SJCRH30 (cell line): ENCODE data around the gene PRKCE. TPM values are rescaled to one million over a fixed set of nuclear protein-coding genes. Genes with fewer than 3 reads are reported as not detected.
A peak's percentile ranks its signal among the peaks of the same experiment; 100 is the strongest.

Experiments
- DNase-seq, 2 experiments: peaks; one replicate each; pipeline ENCODE4 v3.0.0-alpha.2; 2015 to 2020
- H3K27ac ChIP-seq: fragments of 250-450 bp; sonication (Bioruptor Pico); 2 replicates; pipeline ENCODE4 v1.5.1; 2020; ENCODE audit warnings: mild to moderate bottlenecking, moderate library complexity
- H3K27me3 ChIP-seq: fragments of 250-450 bp; sonication (Bioruptor Pico); 2 replicates; pipeline ENCODE4 v1.5.1; 2020; ENCODE audit warnings: mild to moderate bottlenecking, moderate library complexity
- H3K36me3 ChIP-seq: fragments of 250-450 bp; sonication (Bioruptor Pico); 2 replicates; pipeline ENCODE4 v1.5.1; 2020; ENCODE audit warnings: mild to moderate bottlenecking, moderate library complexity
- H3K4me1 ChIP-seq: fragments of 250-450 bp; sonication (Bioruptor Pico); 2 replicates; pipeline ENCODE4 v1.5.1; 2020; ENCODE audit warnings: mild to moderate bottlenecking, moderate library complexity
- H3K4me3 ChIP-seq: fragments of 250-450 bp; sonication (Bioruptor Pico); 2 replicates; pipeline ENCODE4 v1.5.1; 2020; ENCODE audit warnings: mild to moderate bottlenecking, moderate library complexity
- H3K9me3 ChIP-seq: fragments of 250-450 bp; sonication (Bioruptor Pico); replicated peaks from 2 replicates; pipeline ENCODE4 v1.5.1; 2020; ENCODE audit warnings: mild to moderate bottlenecking, moderate library complexity
- total RNA-seq: library from RNA; depleted of rRNA; stranded (reverse); fragments of >200 nt; shearing (Covaris generic); gene quantifications from 2 replicates; pipeline ENCODE4 v1.2.3, GENCODE V29; 2014

PRKCE gene
- total RNA-seq, 1 experiment from 2014 or later = 11.9 TPM

- no peak for DNase-seq
- Histone ChIP-seq H3K27me3 (no peaks in the 10 kb centered on the region), H3K9me3 (no peaks in the 10 kb centered on the region), H3K36me3 (no peaks in the 10 kb centered on the region), H3K27ac (no peak overlapping the region), H3K4me1 (peaks cover 33% of the 10 kb centered on the region), H3K4me3 (no peak overlapping the region)
These were observed 272.2 kb downstream of the PRKCE start for GRCh38 chr2:45923701-45924100.

- no peak overlapping the region for H3K27ac ChIP-seq
- H3K9me3 ChIP-seq = no peaks in the 10 kb centered on the region
- H3K36me3 ChIP-seq = no peaks in the 10 kb centered on the region
- H3K4me1 ChIP-seq = peaks cover 20% of the 10 kb centered on the region
- no peak for DNase-seq
- H3K4me3 ChIP-seq = no peak overlapping the region
- H3K27me3 ChIP-seq = no peaks in the 10 kb centered on the region
These were observed 273.6 kb downstream of the PRKCE start for GRCh38 chr2:45925026-45925425.

DNA sequence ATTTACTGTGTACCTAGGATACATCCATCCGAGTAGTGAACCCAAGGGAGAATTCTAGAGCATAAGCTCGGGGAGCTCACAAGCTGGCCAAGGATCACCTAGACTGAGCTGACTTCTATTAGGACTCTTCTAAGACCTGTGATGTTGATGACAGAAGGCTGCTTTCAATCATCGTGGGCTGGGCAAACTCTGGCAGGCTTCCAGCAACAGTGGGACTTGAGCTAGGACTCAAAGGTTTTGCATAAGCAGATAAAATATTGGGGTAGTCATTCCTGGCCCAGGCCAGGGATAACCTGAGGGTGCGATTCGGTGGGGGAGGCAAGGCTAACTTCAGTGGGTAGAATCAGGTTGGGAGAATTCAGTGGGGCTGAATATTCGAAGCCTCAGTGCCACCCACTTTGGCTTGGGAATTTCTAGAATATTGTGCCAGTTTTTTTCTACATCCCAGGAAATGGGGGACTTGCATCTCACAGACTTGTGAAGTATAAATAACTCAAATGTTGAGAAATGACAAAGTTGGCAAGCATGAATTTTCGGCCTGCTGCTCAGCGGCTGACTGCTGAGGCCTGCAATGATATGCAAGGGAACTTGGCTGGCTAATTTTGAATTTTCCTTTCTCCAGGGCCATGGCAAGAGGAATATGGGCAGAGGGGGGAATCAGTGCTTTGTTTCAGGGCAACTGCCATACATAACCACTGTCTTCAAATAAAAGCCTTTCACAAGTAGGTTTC is 274.3 kb downstream of the PRKCE start:
- peaks cover 23% of the 10 kb centered on the region for H3K4me1 ChIP-seq
- no peaks in the 10 kb centered on the region for H3K9me3 ChIP-seq
- H3K36me3 ChIP-seq = no peaks in the 10 kb centered on the region
- H3K27ac ChIP-seq = no peak overlapping the region
- H3K4me3 ChIP-seq = no peak overlapping the region
- no peak for DNase-seq
- H3K27me3 ChIP-seq = no peaks in the 10 kb centered on the region

DNA sequence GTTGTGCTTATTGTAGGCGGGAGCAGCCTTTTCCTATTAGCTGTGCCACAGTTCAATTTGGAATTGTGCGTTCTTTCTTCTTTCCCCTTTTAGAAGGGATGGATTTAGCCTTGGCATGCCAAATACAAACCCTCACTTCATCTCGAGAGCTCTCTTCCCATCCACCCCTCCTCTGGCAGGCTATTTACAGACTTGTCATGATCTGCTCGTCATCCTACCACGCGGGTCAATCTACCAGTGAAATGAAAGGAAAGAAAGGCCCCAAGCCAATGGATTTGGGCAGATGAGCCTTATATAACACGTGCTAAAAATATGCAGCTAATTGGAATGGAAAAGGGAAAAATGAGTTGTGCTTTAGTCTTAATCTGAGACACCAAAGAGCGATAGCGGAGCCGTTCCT is 277.5 kb downstream of the PRKCE start:
- Histone ChIP-seq H3K27me3 (no peaks in the 10 kb centered on the region), H3K4me1 (peaks cover 13% of the 10 kb centered on the region), H3K36me3 (no peaks in the 10 kb centered on the region), H3K9me3 (no peaks in the 10 kb centered on the region), H3K27ac (no peak overlapping the region), H3K4me3 (no peak overlapping the region)
- no peak for DNase-seq

DNA sequence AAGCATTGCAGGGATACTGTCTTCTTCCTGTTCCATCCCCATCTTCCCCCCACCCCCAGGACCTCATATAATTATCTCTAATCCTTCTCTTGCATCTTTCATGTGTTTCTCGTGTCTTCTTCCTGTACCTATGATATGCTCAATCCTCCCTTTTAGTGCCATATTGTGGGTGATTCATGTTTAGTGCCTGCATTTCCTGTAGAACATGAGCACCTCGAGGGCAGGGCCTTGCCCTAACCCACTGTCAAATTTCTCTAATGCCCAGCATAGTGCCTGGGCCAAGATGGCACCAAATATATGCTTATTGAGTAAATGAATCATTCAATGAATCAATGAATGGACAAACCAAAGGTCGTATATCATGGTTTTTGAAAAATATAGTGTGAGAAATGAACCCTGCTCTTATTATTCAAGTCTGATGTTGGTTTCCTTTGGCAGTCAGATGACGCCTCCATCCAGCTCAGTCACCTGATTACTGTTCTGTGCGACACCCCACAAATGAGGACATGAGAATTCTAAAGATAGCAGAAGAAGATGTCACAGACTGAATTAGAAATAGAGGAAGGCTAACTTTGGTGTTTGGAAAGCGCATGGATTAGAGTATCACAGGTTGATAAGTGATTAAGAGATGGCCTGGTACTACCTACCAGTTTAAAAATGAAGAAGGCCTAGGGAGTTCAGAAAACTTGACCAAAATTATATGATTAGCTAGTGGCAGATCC is 278.4 kb downstream of the PRKCE start:
- no peaks in the 10 kb centered on the region for H3K27me3 ChIP-seq
- H3K4me3 ChIP-seq = no peak overlapping the region
- no peaks in the 10 kb centered on the region for H3K36me3 ChIP-seq
- no peak for DNase-seq
- no peak overlapping the region for H3K27ac ChIP-seq
- H3K9me3 ChIP-seq = no peaks in the 10 kb centered on the region
- H3K4me1 ChIP-seq = peaks cover 13% of the 10 kb centered on the region

DNA sequence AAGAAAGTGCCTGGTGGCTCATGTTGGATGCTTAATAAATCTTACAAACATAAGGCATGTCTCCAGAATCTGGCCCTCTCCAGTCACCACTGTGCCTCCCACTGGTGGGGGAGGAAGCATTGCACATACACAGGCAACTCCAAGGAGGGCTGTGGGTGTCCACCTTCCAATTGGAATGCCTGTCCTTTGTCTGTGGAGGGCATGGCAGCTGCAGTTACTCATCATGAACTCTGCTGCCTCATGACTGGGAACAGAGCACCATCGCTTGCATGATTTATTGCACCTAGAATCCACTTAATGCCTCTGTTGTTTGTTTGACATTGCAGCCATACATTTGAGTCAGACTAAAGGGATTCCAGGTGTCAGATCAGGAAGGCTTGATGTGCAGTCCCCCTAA is 278.9 kb downstream of the PRKCE start:
- Histone ChIP-seq H3K27me3 (no peaks in the 10 kb centered on the region), H3K27ac (no peak overlapping the region), H3K4me3 (no peak overlapping the region), H3K9me3 (no peaks in the 10 kb centered on the region), H3K36me3 (no peaks in the 10 kb centered on the region), H3K4me1 (peaks cover 13% of the 10 kb centered on the region)
- DNase-seq = peak; percentile 58 to 59

GRCh38 chr2:45932278-45932975 is 281.0 kb downstream of the PRKCE start:
- DNase-seq = peak; percentile 52 to 61
- no peak overlapping the region for H3K4me3 ChIP-seq
- H3K27me3 ChIP-seq = no peaks in the 10 kb centered on the region
- H3K27ac ChIP-seq = peak overlapping the region; percentile 25; the same call in 1 of the 2 replicates
- no peaks in the 10 kb centered on the region for H3K9me3 ChIP-seq
- peaks cover 23% of the 10 kb centered on the region for H3K4me1 ChIP-seq
- H3K36me3 ChIP-seq = no peaks in the 10 kb centered on the region

- Histone ChIP-seq H3K27ac (peak overlapping the region; percentile 20; the same call in 1 of the 2 replicates), H3K27me3 (no peaks in the 10 kb centered on the region), H3K4me3 (no peak overlapping the region), H3K36me3 (no peaks in the 10 kb centered on the region), H3K9me3 (no peaks in the 10 kb centered on the region), H3K4me1 (peaks cover 39% of the 10 kb centered on the region)
- peak; percentile 92 to 95 for DNase-seq
These were observed 284.5 kb downstream of the PRKCE start for GRCh38 chr2:45935791-45936622.

DNA sequence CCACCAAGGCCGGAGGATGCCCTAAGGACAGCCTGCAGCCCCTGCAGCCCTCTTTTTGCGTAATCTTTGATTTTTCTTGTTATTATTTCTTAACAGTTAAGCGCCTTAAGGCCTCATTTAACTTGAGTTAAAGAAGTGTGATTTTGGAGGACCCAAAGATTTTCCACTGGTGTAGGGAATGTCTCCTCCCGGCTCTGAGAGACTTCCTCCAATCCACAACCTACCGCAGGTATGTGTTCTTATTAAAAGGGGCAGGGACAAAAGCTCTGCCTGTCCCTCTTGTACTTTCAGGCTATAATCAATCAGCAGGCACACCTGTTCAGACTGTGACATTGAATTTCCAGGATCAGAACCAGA is 285.1 kb downstream of the PRKCE start:
- no peak overlapping the region for H3K4me3 ChIP-seq
- DNase-seq = no peak
- H3K27me3 ChIP-seq = no peaks in the 10 kb centered on the region
- no peaks in the 10 kb centered on the region for H3K36me3 ChIP-seq
- no peak overlapping the region for H3K27ac ChIP-seq
- no peaks in the 10 kb centered on the region for H3K9me3 ChIP-seq
- peaks cover 39% of the 10 kb centered on the region for H3K4me1 ChIP-seq

DNA sequence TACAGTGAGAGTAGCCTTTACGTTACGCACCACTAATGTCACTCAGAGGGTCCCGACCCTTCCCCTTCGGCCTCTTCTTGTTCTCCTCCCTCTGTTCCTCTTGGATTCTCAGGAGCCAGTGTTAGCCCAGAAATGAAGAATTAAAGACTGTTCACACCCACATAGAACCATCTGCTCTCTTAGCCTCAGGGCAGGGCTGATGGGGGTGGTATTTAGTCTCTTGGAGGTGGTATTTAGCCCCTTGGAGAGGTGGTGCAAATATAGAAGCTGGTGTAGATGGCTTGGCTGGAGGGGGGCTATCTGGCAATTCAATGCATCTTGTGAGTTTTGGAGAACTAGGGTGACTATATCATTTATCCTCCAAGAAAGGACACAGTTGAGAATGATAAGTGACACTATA is 286.5 kb downstream of the PRKCE start:
- peaks cover 31% of the 10 kb centered on the region for H3K4me1 ChIP-seq
- H3K36me3 ChIP-seq = no peaks in the 10 kb centered on the region
- H3K27me3 ChIP-seq = no peaks in the 10 kb centered on the region
- H3K9me3 ChIP-seq = no peaks in the 10 kb centered on the region
- peak overlapping the region; percentile 76 for H3K27ac ChIP-seq
- DNase-seq = peak in 1 of 2 experiments; percentile 47
- H3K4me3 ChIP-seq = no peak overlapping the region

DNA sequence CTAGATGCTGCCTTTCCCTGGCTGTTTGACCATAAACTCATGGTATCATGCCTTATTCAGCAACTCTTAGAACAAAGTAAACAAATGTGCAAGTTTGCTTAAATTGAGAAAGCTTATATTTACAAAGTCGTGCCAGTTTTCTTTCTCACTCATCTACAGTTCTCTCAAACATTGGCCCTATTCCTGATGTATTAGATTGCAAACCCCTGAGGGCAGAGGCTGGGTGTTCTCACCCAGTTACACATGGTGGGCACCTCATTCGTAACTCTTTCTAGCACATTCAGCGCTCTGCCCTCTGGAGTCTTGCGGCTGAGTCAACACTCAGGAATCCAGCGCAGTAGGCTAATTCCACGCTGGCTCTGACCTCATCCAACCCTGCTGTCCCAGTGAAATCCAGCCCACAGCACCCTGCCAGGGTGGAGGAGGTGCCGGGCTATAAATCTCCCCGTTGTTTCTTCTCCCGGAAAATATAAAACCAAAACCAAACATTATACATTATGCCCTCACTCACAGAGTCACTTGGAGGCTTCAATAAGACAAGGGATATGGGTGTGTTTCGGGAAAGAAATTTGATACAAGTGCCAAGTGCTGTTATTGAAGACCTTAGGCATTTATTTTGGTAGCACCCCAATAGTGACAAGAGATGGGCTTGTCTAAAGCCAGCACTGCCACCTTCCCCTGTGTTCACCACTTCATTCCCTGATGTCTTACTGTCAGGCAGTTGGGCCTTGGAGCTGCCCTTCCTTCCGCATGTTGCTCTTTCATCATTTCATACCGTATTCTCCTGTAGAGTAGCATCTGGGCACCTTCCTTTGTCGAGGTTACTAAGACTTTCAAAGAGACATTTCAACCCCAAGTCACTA is 287.4 kb downstream of the PRKCE start:
- DNase-seq = peak; percentile 94 to 97
- H3K4me3 ChIP-seq = peak overlapping the region; percentile 40
- H3K27me3 ChIP-seq = no peaks in the 10 kb centered on the region
- peak overlapping the region; percentile 76 for H3K27ac ChIP-seq
- no peaks in the 10 kb centered on the region for H3K9me3 ChIP-seq
- peaks cover 29% of the 10 kb centered on the region for H3K4me1 ChIP-seq
- H3K36me3 ChIP-seq = no peaks in the 10 kb centered on the region

DNA sequence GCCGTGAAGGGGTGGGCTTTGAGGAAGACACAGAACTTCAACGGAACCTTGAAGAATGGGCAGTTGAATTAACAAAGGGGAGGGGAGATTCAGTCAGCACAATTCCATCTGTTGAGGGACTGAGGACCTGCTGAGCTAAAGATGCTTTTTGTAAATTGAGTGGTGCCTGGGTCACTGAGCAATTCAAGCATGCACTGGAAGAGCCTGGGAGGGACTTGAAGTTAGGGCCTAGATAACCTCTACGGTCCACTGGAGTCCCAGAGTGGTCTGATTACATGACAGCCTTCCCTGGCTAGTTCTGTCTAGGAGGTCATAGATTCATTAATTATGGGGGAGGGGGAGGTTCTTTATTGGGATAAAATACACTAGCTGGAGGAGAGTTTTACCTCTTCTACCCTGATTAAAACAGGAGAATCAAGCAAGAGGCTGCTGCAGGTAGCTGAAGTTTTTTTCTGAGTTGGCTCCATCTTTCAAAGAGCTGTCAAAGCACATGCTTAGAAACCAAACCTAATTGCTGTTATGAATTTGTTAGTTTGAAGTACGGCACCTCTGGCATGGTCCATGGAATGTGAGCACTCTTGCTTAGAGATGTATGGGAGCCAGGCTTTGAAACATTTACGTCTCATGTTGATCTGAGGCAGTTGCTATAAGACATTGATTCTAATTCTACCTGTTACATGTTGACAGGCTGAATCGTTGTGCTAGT is 290.2 kb downstream of the PRKCE start:
- no peaks in the 10 kb centered on the region for H3K27me3 ChIP-seq
- no peaks in the 10 kb centered on the region for H3K36me3 ChIP-seq
- DNase-seq = no peak
- H3K9me3 ChIP-seq = no peaks in the 10 kb centered on the region
- peaks cover 20% of the 10 kb centered on the region for H3K4me1 ChIP-seq
- no peak overlapping the region for H3K4me3 ChIP-seq
- no peak overlapping the region for H3K27ac ChIP-seq

- Histone ChIP-seq H3K27ac (no peak overlapping the region), H3K36me3 (no peaks in the 10 kb centered on the region), H3K4me1 (peaks cover 19% of the 10 kb centered on the region), H3K9me3 (no peaks in the 10 kb centered on the region), H3K4me3 (no peak overlapping the region), H3K27me3 (no peaks in the 10 kb centered on the region)
- no peak for DNase-seq
These were observed 290.8 kb downstream of the PRKCE start for GRCh38 chr2:45942237-45942738.
